CD1c-positive myeloid dendritic cell (primary cell): ENCODE results near the gene VSIR.

Source experiments
- DNase-seq: peaks from one replicate; pipeline ENCODE4 v3.0.0-alpha.2; 2016; ENCODE audit errors: extremely low spot score

VSIR gene

DNA sequence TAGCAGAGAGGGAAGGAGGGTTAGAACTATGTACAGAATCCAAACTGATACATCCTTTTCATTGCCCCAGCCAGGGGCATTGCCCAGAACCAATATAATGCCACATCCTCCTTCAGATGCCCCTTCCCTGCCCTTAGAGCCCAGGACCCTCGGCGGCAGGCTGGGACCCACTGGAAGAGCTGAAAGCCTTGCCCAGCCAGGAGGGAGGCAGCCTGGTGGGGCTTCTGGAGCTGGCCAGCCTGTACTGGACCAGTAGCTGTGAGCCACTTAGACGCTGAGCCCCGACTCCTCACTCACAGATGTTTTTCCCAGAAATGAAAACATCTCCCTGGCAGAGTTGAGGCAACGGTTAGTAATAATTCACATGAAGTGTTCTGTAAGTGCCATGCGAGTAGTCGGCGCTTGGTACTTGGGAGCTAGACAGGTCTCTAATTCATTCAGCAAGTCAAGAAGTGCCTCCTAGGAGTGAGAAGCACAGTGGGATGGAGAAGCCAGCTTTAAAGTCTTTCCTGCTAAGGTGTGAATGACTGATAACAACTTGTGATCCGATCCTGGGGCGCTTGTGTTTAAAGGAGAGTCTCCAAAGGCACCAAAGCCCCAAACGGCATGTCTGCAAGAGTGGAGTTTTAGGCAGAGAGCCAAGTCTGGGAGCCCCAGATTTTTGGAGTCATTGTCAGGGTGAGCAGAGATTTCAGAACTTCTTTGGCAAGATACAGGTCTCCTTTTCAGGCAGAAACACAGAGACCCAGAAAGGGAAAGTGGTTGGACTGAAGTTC, 9.8 kb downstream of the VSIR start:
- DNase-seq, result no peak

DNA sequence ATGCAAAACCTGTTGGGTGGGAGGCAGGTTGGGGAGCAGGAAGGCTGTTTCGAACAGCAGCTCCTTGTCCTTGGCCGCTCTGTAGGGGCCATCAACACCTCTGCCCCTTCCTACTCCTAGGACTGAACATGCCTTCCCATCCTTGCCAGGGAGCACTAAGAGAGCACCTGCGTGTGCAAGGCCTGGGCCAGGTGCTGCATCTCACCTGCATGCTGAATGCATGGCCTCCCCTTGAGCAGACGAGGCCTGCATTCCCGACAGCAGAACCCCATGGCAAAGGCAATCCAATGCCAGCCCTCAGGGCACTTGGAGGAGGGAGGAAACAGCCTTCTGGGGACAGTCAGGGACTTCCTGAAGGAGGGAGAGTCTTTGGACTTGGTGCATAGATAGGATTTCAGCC, 11.0 kb downstream of the VSIR start:
- no peak for DNase-seq

DNA sequence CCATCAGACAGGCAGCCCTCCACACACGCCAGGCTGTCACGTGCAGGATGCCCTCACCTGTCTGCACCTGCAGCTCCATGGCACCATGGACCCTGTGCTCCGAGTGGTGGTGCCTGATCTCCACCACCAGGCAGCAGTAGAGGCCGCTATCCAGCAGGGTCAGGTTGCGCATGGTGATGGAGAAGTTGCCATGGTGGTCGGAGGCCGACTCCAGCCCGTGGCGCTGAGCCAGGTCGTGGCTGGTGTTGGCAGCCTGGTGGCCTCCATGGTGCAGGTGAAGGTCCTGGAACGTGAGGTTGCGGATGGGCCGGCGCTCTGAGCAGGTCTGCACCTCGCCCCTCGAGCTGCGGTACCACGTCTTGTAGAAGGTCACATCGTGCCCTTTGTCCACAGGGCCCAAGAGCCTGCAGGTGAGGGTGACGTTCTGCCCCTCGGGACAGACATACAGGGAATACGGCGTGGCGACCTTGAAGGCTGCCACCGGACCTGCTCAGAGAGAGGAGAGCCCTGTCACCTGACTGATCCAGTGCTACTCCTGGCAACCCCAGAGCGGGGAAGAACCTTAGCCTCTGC, 11.7 kb downstream of the VSIR start:
- no peak for DNase-seq

GRCh38 chr10:71761105-71761511, 12.2 kb downstream of the VSIR start:
- no peak for DNase-seq

DNA sequence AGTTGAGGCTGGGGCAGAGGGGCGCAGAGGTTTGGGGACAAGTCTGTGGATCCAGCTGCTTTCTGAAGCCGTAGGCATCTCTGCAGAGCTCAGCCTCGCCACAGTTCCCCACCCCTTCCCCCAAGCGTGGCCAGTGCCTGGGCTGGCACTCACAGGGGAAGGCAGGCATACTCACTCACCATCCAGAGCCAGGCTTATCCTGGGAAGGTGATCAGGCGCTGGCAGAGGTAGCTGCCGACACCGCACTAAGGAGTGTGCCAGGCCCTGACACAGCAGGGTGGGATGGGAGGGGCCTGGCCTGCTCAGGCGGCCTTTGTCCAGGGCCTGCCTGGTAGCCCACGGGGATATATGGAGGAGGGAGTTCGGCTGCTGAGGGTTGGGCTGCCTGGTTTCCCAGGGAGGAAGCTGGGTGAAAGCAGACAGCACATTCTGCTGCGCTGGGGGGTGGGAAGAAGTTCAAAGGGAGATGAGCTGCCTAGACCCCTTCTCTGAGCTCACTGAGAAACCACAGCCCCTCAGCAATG, 15.9 kb downstream of the VSIR start:
- no peak for DNase-seq

GRCh38 chr10:71756311-71757191, 16.8 kb downstream of the VSIR start:
- peak; percentile 56 for DNase-seq

- DNase-seq, result no peak
Measured at GRCh38 chr10:71755179-71755879, 18.0 kb downstream of the VSIR start.

- no peak for DNase-seq
Measured at GRCh38 chr10:71754562-71754961, 18.8 kb downstream of the VSIR start.

DNA sequence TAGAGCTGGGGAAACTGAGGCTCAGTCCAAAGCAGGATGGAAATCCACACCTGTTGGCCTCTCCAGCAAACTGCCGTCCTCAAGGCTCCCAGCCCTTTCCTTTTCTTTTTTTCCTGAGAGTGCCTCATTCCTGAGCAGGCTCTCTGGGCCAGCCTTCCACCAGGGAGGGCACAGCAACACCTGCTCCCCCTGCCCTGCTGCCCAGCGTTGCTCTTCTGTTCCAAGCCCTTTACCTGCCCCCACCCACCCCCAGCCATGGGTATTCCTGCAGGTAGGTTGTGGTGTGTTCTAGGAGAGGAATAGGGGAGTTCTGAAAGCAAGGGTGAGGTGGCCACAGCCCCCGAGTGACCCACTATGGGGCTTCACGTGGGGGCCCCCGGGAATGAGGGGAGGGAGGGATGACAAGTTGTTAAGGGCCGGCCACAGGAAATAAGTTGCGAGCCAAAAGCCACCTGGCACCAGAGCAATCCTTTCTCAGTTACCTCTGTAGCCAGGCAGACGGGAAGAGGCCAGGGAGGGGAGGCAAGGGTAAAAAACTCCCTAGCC, 19.3 kb downstream of the VSIR start:
- DNase-seq, result no peak

GRCh38 chr10:71753091-71753959, 20.0 kb downstream of the VSIR start:
- peak; percentile 93 for DNase-seq

GRCh38 chr10:71752391-71753090, 20.8 kb downstream of the VSIR start:
- no peak for DNase-seq

DNA sequence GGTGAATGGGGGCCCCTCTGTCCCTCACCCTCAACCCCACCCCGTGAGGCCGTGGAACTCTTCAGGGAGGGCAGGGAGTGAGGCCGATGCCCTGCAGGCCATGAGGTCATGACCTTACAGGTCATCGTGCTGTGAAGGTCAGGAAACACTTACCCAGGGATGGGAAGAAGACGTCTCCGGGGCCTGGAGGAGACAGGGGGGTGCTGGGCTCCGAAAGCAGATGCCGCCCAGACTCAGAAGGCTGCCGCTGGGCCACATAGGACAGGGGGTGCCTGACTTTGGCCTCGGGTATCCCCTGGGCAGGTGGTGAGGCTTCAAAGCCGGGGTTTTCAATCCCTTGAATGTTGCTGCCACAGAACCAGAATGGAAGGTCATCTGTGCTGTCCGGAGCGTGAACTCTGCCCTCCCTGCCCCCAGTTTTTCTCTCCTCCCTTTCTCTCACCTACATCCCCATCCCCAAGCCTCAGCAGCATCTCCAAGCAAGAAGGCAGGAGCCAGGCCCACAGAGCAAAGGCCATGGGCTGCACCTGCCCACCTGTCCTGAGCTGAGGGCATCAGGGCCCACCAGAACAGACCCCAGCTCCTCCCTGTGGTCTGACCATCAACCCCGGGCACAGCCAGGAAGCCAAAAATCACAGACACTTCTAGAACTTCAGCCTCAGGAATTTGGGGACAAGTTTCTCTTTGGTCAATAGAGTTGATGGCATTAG, 21.6 kb downstream of the VSIR start:
- DNase-seq, result no peak

DNA sequence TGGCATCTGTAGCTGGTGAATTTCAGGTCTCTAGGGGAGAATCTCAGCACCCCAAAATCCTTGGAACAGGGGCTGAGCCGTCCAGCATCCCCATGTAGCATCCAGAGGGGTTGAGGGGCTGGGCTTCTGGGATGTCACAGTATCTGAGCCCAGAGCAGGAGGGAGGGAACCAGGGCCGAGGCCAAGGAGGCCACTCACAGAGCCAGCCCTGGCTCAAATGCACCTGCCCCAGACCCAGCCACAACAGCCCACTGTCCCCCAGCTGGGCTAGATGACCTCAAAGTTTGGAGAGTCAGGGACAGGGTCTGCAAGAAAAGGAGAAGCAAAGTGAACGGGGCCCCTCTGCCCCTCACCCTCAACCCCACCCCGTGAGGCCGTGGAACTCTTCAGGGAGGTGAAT, 22.3 kb downstream of the VSIR start:
- DNase-seq, result no peak

GRCh38 chr10:71750124-71750841, 23.0 kb downstream of the VSIR start:
- peak; percentile 56 for DNase-seq

DNA sequence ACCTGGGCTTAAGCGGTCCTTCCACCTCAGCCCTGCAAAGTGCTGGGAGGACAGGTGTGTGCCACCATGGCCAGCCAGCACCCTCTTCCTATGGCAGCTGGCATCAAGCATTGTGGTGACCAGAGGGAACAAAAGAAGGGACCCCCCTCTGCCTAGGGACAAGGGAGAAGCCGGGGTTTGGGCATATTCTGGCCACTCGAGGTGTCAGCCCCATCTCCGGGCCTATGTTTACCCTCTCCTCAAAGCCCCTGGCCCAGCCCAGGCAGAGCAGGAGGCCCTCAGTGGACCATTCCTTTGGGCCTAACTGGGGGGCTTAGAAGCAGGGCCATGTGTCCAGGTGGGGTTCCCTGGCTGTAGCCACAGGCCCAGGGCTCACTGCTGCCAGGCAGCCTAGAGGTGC, 23.9 kb downstream of the VSIR start:
- no peak for DNase-seq

GRCh38 chr10:71748671-71749191, 24.6 kb downstream of the VSIR start:
- peak; percentile 88 for DNase-seq

GRCh38 chr10:71747551-71748523, 25.5 kb downstream of the VSIR start:
- DNase-seq, result peak; percentile 71
